Measurements from ENCODE around the gene HFM1. TPM values are rescaled to one million over a fixed set of nuclear protein-coding genes. Genes with fewer than 3 reads are reported as not detected.

HFM1 gene
- total RNA-seq, 2 donors from 2014 or later, result 0.99 to 2.9 TPM

DNA sequence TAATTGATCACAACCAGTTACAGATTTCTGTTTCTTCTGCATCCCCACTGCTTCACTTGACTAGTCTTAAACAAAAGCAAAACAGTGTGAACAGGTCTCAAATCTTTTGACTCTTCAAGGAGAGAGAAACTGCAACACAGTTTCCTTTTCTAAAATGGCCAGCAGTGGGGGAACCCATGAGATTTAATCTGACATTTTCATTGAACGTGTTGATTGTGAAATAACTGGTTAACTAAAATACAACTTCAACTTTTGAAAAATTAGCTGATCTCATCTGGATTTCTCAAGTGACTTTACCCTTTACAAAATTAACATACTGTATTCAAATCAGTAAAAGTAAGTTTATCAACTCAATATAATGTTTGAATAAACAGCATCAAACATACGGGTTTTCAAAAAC lies 143.0 kb downstream of the HFM1 start:
- TF ChIP-seq POLR2A (IDR thresholded peaks at IDR 0.05), result no peak
- TF ChIP-seq, protein P1, sequence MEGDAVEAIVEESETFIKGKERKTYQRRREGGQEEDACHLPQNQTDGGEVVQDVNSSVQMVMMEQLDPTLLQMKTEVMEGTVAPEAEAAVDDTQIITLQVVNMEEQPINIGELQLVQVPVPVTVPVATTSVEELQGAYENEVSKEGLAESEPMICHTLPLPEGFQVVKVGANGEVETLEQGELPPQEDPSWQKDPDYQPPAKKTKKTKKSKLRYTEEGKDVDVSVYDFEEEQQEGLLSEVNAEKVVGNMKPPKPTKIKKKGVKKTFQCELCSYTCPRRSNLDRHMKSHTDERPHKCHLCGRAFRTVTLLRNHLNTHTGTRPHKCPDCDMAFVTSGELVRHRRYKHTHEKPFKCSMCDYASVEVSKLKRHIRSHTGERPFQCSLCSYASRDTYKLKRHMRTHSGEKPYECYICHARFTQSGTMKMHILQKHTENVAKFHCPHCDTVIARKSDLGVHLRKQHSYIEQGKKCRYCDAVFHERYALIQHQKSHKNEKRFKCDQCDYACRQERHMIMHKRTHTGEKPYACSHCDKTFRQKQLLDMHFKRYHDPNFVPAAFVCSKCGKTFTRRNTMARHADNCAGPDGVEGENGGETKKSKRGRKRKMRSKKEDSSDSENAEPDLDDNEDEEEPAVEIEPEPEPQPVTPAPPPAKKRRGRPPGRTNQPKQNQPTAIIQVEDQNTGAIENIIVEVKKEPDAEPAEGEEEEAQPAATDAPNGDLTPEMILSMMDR (IDR thresholded peaks at IDR 0.05), result no peak
- no peaks in the 10 kb centered on the region for H3K4me1 ChIP-seq
- no peaks in the 10 kb centered on the region for H3K36me3 ChIP-seq (replicated peaks in 1 of 2; ENCODE audit: insufficient read depth in 1 of 2, low read depth in 2 of 2)
- no peaks in the 10 kb centered on the region for H3K9me3 ChIP-seq
- no peaks in the 10 kb centered on the region for H3K27me3 ChIP-seq
- H3K4me3 ChIP-seq, result no peak overlapping the region
- whole genome bisulfite sequencing, 2 donors, result 53 to 69% methylated on average over 2 of the region's 2 CpGs
- no peak for ATAC-seq
- no peak overlapping the region for H3K27ac ChIP-seq
- intact Hi-C loops (cut with DNase I), result no loop called here
- no peak for DNase-seq

DNA sequence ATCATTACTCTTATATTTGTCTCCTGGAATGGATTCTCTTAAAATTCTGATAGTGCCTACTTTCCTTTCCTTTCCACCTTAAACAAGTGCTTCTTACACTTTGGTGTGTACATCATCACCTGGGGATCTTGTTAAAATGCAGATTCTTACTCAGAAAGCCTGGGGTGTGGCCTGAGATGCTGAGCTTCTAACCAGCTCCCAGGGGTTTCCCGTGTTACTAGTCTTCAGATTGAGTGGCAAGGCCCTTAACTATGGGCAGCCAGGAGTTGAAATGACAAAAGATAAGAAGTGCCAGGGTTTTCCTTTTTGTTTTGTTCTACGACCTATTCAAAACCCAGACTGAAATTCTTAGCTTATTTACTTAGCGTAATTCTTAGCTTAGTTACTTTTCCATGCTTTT lies 159.2 kb downstream of the HFM1 start:
- ATAC-seq (no peak), DNase-seq (no peak)
- intact Hi-C loops (cut with DNase I), result no loop called here
- Histone ChIP-seq H3K4me3 (no peak overlapping the region), H3K27ac (no peak overlapping the region), H3K27me3 (no peaks in the 10 kb centered on the region), H3K9me3 (no peaks in the 10 kb centered on the region), H3K36me3 (replicated peaks in 1 of 2; ENCODE audit: insufficient read depth in 1 of 2, low read depth in 2 of 2) (no peaks in the 10 kb centered on the region), H3K4me1 (no peaks in the 10 kb centered on the region)
- WGBS, 2 donors, result 42% methylated on average over 3 of the region's 3 CpGs
- no peak for TF ChIP-seq POLR2A (IDR thresholded peaks at IDR 0.05)
- TF ChIP-seq, protein P1 (IDR thresholded peaks at IDR 0.05), result no peak

DNA sequence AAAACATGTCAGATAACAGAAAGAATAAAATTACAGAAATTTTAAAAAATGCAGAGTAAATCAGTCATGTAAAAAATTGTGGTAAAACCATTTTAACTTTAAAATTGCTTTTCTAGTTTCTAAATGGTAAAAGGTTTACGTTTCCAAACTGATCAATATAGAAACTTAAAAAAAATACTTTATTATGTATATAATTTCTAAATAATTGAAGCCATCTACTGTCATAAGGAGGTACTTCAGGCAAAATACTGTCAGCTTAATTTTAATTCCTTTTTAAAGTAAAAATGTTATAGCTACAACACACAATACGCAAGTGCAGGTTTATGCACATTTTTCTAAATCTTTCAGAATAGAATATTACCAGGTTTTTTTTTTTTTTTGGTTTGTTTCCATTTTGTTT lies 159.9 kb downstream of the HFM1 start:
- H3K9me3 ChIP-seq, result no peaks in the 10 kb centered on the region
- no peak overlapping the region for H3K27ac ChIP-seq
- ATAC-seq (no peak), DNase-seq (no peak)
- no peak for TF ChIP-seq POLR2A (IDR thresholded peaks at IDR 0.05)
- TF ChIP-seq, protein P1 (IDR thresholded peaks at IDR 0.05), result no peak
- no peaks in the 10 kb centered on the region for H3K36me3 ChIP-seq (replicated peaks in 1 of 2; ENCODE audit: insufficient read depth in 1 of 2, low read depth in 2 of 2)
- H3K4me1 ChIP-seq, result no peaks in the 10 kb centered on the region
- intact Hi-C loops (cut with DNase I), result no loop called here
- H3K27me3 ChIP-seq, result no peaks in the 10 kb centered on the region
- WGBS, 2 donors, result 56 to 60% methylated on average over 2 of the region's 2 CpGs
- no peak overlapping the region for H3K4me3 ChIP-seq

DNA sequence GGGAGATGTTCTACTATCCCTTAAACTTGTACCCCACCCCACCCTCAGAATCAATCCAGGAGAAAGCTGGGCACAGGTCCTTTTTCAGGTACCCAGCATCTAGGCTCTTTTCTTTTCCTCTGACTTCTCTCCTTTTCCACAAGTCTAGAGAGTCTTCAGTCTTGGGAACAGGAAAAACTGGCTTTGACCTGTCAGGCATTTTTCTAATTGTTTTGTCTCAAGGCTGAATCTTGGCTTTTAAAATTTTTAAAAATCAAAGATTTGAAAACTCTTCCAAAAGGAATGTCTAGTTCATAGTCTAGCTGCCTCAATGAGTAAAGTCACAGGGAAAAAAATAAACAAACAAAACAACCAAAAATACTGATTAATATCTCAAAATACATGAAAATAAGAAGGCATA lies 161.5 kb downstream of the HFM1 start:
- Histone ChIP-seq H3K27ac (no peak overlapping the region), H3K4me3 (no peak overlapping the region), H3K36me3 (replicated peaks in 1 of 2; ENCODE audit: insufficient read depth in 1 of 2, low read depth in 2 of 2) (no peaks in the 10 kb centered on the region), H3K4me1 (no peaks in the 10 kb centered on the region), H3K27me3 (no peaks in the 10 kb centered on the region), H3K9me3 (no peaks in the 10 kb centered on the region)
- ATAC-seq (no peak), DNase-seq (no peak)
- TF ChIP-seq, protein P1 (IDR thresholded peaks at IDR 0.05), result no peak
- no peak for TF ChIP-seq POLR2A (IDR thresholded peaks at IDR 0.05)
- intact Hi-C loops (cut with DNase I), result no loop called here

DNA sequence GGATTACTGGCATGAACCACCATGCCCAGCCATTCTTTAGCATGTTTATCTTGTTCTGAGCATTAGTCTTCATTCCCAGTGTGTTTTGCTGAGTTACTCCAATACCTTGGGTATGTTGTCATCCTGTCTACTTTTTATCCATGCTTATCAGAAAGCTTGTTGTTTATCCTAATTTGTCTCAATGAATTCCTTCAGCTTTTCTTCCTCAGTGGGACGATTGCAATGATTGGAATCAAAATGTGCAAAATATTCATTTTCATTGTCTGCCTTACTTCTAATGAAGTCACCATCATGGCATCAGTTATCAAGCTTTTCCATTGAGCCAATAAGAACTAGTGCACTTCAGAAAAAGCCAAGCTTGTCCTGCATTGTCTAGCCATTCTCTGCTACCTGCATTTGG lies 170.5 kb downstream of the HFM1 start:
- intact Hi-C loops (cut with DNase I), result no loop called here
- H3K27me3 ChIP-seq, result no peaks in the 10 kb centered on the region
- ATAC-seq, result no peak
- no peak overlapping the region for H3K27ac ChIP-seq
- no peaks in the 10 kb centered on the region for H3K9me3 ChIP-seq
- H3K4me3 ChIP-seq, result no peak overlapping the region
- WGBS, 2 donors, result 23 to 28% methylated on average over 1 of the region's 1 CpG
- no peak for DNase-seq
- TF ChIP-seq POLR2A (IDR thresholded peaks at IDR 0.05), result no peak
- TF ChIP-seq, protein P1 (IDR thresholded peaks at IDR 0.05), result no peak
- H3K4me1 ChIP-seq, result no peaks in the 10 kb centered on the region
- no peaks in the 10 kb centered on the region for H3K36me3 ChIP-seq (replicated peaks in 1 of 2; ENCODE audit: insufficient read depth in 1 of 2, low read depth in 2 of 2)

All from body of pancreas (tissue), 4 donors.